Stimulated activated CD8-positive, alpha-beta memory T cell treated with anti-CD3 and anti-CD28 coated beads, Interleukin-15, amount 100 ng/mL, for 24 hours (primary cell): ENCODE measurements around the gene NMT1.

Experiments used
- DNase-seq: peaks from one replicate; pipeline ENCODE4 v3.0.0-alpha.2; 2020; ENCODE audit warnings: low read depth

The NMT1 gene

GRCh38 chr17:45155483-45155882 is 94.4 kb downstream of the NMT1 start:
- no peak for DNase-seq

- DNase-seq = no peak
These were observed 95.1 kb downstream of the NMT1 start for GRCh38 chr17:45156242-45156641.
